ENCODE data around the gene NAPB. TPM values are rescaled to one million over a fixed set of nuclear protein-coding genes. Genes with fewer than 3 reads are reported as not detected.

The NAPB gene
- total RNA-seq, 1 donor: 7.4 TPM

GRCh38 chr20:23425129-23425528 lies 3.8 kb upstream of the NAPB start:
- no peak overlapping the region for H3K4me3 ChIP-seq (ENCODE audit: low read depth, low read length)
- no peak for DNase-seq (ENCODE audit: low read depth)
- no peak for TF ChIP-seq CTCF (IDR thresholded peaks at IDR 0.05; ENCODE audit: insufficient read depth, low read length)

- DNase-seq (ENCODE audit: low read depth): peak; percentile 72
- no peak for TF ChIP-seq CTCF (IDR thresholded peaks at IDR 0.05; ENCODE audit: insufficient read depth, low read length)
- peak overlapping the region; percentile 95 for H3K4me3 ChIP-seq (ENCODE audit: low read depth, low read length)
Observed at GRCh38 chr20:23419995-23420901, 1.0 kb downstream of the NAPB start.

GRCh38 chr20:23419657-23419994 lies 1.7 kb downstream of the NAPB start:
- peak overlapping the region; percentile 95 for H3K4me3 ChIP-seq (ENCODE audit: low read depth, low read length)
- no peak for DNase-seq (ENCODE audit: low read depth)

GRCh38 chr20:23417861-23418260 lies 3.4 kb downstream of the NAPB start:
- TF ChIP-seq CTCF (IDR thresholded peaks at IDR 0.05; ENCODE audit: insufficient read depth, low read length): no peak
- no peak for DNase-seq (ENCODE audit: low read depth)
- no peak overlapping the region for H3K4me3 ChIP-seq (ENCODE audit: low read depth, low read length)

More at GRCh38 chr20:23419657-23419994, 1.7 kb downstream of the NAPB start:
- TF ChIP-seq CTCF (IDR thresholded peaks at IDR 0.05; ENCODE audit: insufficient read depth, low read length): no peak

- peak; percentile 21 for DNase-seq (ENCODE audit: low read depth)
- no peak for TF ChIP-seq CTCF (IDR thresholded peaks at IDR 0.05; ENCODE audit: insufficient read depth, low read length)
- no peak overlapping the region for H3K4me3 ChIP-seq (ENCODE audit: low read depth, low read length)
Observed at GRCh38 chr20:23415959-23416583, 5.2 kb downstream of the NAPB start.

GRCh38 chr20:23415555-23415954 lies 5.7 kb downstream of the NAPB start:
- no peak for DNase-seq (ENCODE audit: low read depth)
- no peak overlapping the region for H3K4me3 ChIP-seq (ENCODE audit: low read depth, low read length)
- no peak for TF ChIP-seq CTCF (IDR thresholded peaks at IDR 0.05; ENCODE audit: insufficient read depth, low read length)

All from fibroblast of the aortic adventitia (primary cell).